Memory B cell (primary cell): ENCODE measurements around the gene SHF.
"Not testable (repeated sequence)": the region's sequence is repeated elsewhere in the genome, so short reads cannot be mapped to it uniquely, and the experiment has no call there.

Experiments
- ATAC-seq: fragments of 150-1000 bp; cut with Tn5 transposase; 2 replicates; pipeline ENCODE4 v1.10.0; 2021; ENCODE audit warnings: low read depth, mild to moderate bottlenecking, moderate library complexity
- DNase-seq, 2 donors: peaks; one replicate each; pipeline ENCODE4 v3.0.0; 2022; ENCODE audit warnings: low spot score in 2 of 2
- H3K27ac Mint-ChIP-seq: one replicate; pipeline ENCODE4 v1.8.0; 2022; ENCODE audit warnings: mild to moderate bottlenecking, moderate library complexity, mixed read lengths
- H3K27me3 Mint-ChIP-seq: one replicate; pipeline ENCODE4 v1.8.0; 2022; ENCODE audit warnings: mixed read lengths
- H3K36me3 Mint-ChIP-seq: one replicate; pipeline ENCODE4 v1.8.0; 2022; ENCODE audit warnings: mild to moderate bottlenecking, mixed read lengths
- H3K4me1 Mint-ChIP-seq: one replicate; pipeline ENCODE4 v1.8.0; 2022; ENCODE audit warnings: mixed read lengths
- H3K4me3 Mint-ChIP-seq: one replicate; pipeline ENCODE4 v1.8.0; 2022; ENCODE audit warnings: mild to moderate bottlenecking, moderate library complexity, mixed read lengths
- H3K9me3 Mint-ChIP-seq: one replicate; pipeline ENCODE4 v1.8.0; 2022; ENCODE audit warnings: mixed read lengths

SHF gene

DNA sequence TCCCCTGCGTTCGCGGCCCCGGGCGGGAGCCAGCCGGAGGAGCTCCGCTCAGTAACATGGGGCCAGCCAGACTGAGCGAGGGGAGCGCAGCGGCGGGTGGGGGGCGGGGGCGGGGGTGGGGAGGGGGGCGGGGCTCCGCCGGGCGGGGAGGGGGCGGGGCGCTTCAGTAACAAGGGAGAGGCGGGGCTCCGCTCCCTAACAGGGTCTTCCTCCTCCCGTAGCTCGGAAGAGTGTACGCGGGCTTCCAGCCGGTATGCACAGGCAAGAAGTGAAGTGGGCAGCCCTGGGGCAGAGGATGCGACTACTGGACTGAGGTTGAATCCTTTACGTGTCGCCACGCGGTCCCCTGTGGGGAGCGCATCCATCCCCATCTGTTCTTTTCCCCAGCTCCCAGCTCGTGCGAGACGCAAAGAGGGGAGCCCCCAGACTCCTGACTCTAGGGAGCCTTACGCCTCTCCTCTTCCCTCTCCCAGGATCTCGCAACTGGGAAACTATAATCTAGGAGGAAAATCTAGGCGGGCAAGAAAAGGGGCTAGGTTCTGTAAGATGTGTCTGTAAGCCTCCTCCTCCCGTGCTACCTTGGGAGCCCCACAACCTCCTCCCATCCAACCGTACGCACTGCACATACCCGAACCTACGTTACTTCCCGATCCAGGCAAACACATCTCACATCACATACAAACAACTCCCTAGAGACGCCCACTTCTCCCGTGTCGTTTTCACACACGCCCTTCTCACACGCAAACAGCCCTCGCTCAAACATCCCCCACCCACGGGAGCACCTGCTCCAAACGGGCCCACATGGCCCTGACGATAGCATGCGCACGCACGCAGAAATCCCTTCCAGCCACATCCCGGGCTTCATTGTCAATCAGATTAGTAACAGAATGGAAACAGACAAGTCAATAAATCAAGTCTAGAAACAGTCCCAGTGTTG lies at the start of gene SHF:
SHF (minus strand) TSS at position 73 of the 937 bp plus-strand sequence; CDS start at position 58, 15 bp downstream.
- ATAC-seq, result peak; percentile 72
- peak; percentile 42 to 51 for DNase-seq

DNA sequence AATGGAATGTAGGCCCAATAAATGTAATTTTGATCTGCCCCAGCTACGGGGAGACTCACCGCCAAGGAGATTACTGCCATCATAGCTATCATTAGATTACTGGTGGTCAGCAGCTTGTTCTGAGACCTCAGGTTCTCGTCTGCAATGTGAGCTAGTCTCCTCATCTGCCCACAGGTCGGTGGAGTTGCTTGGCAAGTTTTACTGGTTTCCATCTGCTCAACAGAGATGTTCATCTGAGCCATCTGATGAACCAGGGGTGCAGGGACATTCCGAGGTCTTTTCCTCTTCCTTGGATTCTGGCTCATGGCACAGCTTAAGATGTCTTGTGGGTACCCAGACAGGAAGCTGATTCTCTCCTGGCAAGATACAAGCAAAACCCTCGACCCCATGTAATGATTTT lies 49.0 kb upstream of the SHF start:
- not testable (repeated sequence) for H3K4me3 Mint-ChIP-seq, ATAC-seq, H3K4me1 Mint-ChIP-seq, H3K27ac Mint-ChIP-seq, DNase-seq
- Mint-ChIP-seq H3K27me3 (peaks cover 12% of the 10 kb centered on the region), H3K36me3 (peaks cover 14% of the 10 kb centered on the region), H3K9me3 (peaks cover 22% of the 10 kb centered on the region)

More for the DNA sequence above, at the start of gene SHF:
- Mint-ChIP-seq H3K36me3 (no peaks in the 10 kb centered on the region), H3K9me3 (no peaks in the 10 kb centered on the region), H3K4me1 (peaks cover 15% of the 10 kb centered on the region), H3K27ac (peak within 1 kb of the TSS; percentile 86), H3K27me3 (peaks cover 5% of the 10 kb centered on the region), H3K4me3 (peak within 1 kb of the TSS; percentile 88)

- peaks cover 16% of the 10 kb centered on the region for H3K27me3 Mint-ChIP-seq
- no peak overlapping the region for H3K4me3 Mint-ChIP-seq
- no peak for DNase-seq
- ATAC-seq, result no peak
- H3K9me3 Mint-ChIP-seq, result peaks cover 18% of the 10 kb centered on the region
- no peak overlapping the region for H3K27ac Mint-ChIP-seq
- H3K4me1 Mint-ChIP-seq, result no peaks in the 10 kb centered on the region
- peaks cover 10% of the 10 kb centered on the region for H3K36me3 Mint-ChIP-seq
Observed at GRCh38 chr15:45234562-45235235, 46.9 kb upstream of the SHF start.

DNA sequence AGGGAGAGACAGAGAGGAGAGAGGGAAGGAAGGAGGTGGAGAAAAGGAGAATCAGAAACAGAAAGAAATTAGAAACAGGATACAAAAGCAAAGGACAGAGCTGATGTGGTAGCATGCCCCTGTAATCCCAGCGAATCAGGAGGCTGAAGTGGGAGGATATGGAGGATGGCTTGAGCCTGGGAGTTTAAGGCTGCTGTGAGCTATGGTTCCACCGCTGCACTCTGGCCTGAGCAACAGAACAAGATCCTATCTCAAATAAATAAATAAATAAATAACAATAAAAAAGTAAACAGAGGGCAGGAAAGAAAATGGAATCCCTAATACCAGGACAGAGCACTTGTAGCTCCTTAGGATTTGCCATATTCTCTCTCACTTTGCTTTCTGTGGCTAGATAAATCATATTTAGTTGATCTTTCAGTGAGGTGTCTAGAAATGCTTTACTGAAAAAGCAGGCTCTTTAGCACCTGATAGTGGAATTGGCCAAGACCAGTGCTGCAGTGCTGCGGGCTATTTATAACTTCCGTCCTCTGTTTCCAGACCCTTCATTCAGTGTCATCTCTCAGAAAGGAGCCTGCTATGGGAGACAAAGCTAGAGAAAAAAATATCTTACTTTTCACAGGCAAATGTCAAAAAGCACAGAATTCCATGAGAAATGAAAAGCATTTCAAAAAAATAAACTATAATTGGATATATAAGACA lies 44.2 kb upstream of the SHF start:
- ATAC-seq, result no peak
- no peak overlapping the region for H3K27ac Mint-ChIP-seq
- no peak for DNase-seq
- no peak overlapping the region for H3K4me3 Mint-ChIP-seq
- peaks cover 9% of the 10 kb centered on the region for H3K9me3 Mint-ChIP-seq
- H3K4me1 Mint-ChIP-seq, result no peaks in the 10 kb centered on the region
- H3K27me3 Mint-ChIP-seq, result peaks cover 12% of the 10 kb centered on the region
- peaks cover under 1% of the 10 kb centered on the region for H3K36me3 Mint-ChIP-seq

- Mint-ChIP-seq H3K36me3 (no peaks in the 10 kb centered on the region), H3K27me3 (peaks cover 12% of the 10 kb centered on the region), H3K4me3 (no peak overlapping the region), H3K27ac (no peak overlapping the region), H3K4me1 (no peaks in the 10 kb centered on the region), H3K9me3 (peaks cover 8% of the 10 kb centered on the region)
- no peak for DNase-seq
- no peak for ATAC-seq
Observed at GRCh38 chr15:45231132-45231531, 43.4 kb upstream of the SHF start.

- H3K9me3 Mint-ChIP-seq, result peaks cover 7% of the 10 kb centered on the region
- no peak overlapping the region for H3K4me3 Mint-ChIP-seq
- H3K36me3 Mint-ChIP-seq, result no peaks in the 10 kb centered on the region
- no peak for ATAC-seq
- no peaks in the 10 kb centered on the region for H3K4me1 Mint-ChIP-seq
- no peak overlapping the region for H3K27ac Mint-ChIP-seq
- DNase-seq, result no peak
- peaks cover 12% of the 10 kb centered on the region for H3K27me3 Mint-ChIP-seq
Observed at GRCh38 chr15:45230245-45230965, 42.6 kb upstream of the SHF start.

GRCh38 chr15:45228931-45229330 lies 41.2 kb upstream of the SHF start:
- H3K27me3 Mint-ChIP-seq, result peaks cover 17% of the 10 kb centered on the region
- no peak for ATAC-seq
- DNase-seq, result no peak
- no peaks in the 10 kb centered on the region for H3K36me3 Mint-ChIP-seq
- H3K4me1 Mint-ChIP-seq, result no peaks in the 10 kb centered on the region
- no peak overlapping the region for H3K27ac Mint-ChIP-seq
- H3K4me3 Mint-ChIP-seq, result no peak overlapping the region
- H3K9me3 Mint-ChIP-seq, result peaks cover 4% of the 10 kb centered on the region

GRCh38 chr15:45225506-45226273 lies 37.9 kb upstream of the SHF start:
- DNase-seq, result no peak
- Mint-ChIP-seq H3K36me3 (no peaks in the 10 kb centered on the region), H3K4me1 (no peaks in the 10 kb centered on the region), H3K9me3 (no peaks in the 10 kb centered on the region), H3K27ac (no peak overlapping the region), H3K4me3 (no peak overlapping the region), H3K27me3 (peaks cover 28% of the 10 kb centered on the region)
- no peak for ATAC-seq

DNA sequence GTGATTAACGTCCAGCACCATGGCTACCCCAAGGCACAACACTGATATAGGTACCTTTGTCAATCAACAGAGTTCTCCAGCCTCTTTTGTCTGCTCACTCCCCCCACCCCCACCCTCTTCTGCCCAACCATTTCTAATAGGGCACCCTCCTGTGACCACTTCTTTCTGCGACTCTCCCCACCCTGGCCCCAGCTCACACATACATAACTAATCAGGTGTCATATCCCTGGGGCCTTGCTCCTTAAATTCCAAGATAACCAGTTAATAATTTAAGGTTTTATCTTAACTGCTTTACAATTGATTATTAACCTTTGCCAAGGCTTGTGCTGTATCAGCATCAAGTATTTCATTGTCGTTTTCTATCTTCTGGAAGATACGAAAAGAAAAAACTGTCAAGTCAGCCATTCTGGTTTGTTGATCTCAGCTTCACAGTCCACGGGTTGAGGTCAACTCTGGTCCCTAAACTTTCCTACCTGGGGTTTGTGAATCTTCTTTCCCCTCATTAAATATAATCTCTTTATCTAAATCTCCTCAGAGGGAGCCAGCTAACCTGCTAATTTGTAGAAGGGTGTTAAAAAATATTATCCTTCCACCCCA lies 37.0 kb upstream of the SHF start:
- H3K27ac Mint-ChIP-seq, result no peak overlapping the region
- H3K9me3 Mint-ChIP-seq, result no peaks in the 10 kb centered on the region
- ATAC-seq, result no peak
- H3K4me3 Mint-ChIP-seq, result no peak overlapping the region
- no peak for DNase-seq
- peaks cover 28% of the 10 kb centered on the region for H3K27me3 Mint-ChIP-seq
- no peaks in the 10 kb centered on the region for H3K36me3 Mint-ChIP-seq
- H3K4me1 Mint-ChIP-seq, result no peaks in the 10 kb centered on the region

- Mint-ChIP-seq H3K4me1 (no peaks in the 10 kb centered on the region), H3K36me3 (no peaks in the 10 kb centered on the region), H3K4me3 (no peak overlapping the region), H3K27me3 (peaks cover 26% of the 10 kb centered on the region), H3K9me3 (no peaks in the 10 kb centered on the region), H3K27ac (no peak overlapping the region)
- ATAC-seq (no peak), DNase-seq (no peak)
Observed at GRCh38 chr15:45221967-45222366, 34.2 kb upstream of the SHF start.

GRCh38 chr15:45221053-45221599 lies 33.4 kb upstream of the SHF start:
- ATAC-seq (no peak), DNase-seq (no peak)
- no peaks in the 10 kb centered on the region for H3K9me3 Mint-ChIP-seq
- H3K36me3 Mint-ChIP-seq, result no peaks in the 10 kb centered on the region
- H3K27ac Mint-ChIP-seq, result no peak overlapping the region
- peaks cover 26% of the 10 kb centered on the region for H3K27me3 Mint-ChIP-seq
- no peak overlapping the region for H3K4me3 Mint-ChIP-seq
- H3K4me1 Mint-ChIP-seq, result no peaks in the 10 kb centered on the region

DNA sequence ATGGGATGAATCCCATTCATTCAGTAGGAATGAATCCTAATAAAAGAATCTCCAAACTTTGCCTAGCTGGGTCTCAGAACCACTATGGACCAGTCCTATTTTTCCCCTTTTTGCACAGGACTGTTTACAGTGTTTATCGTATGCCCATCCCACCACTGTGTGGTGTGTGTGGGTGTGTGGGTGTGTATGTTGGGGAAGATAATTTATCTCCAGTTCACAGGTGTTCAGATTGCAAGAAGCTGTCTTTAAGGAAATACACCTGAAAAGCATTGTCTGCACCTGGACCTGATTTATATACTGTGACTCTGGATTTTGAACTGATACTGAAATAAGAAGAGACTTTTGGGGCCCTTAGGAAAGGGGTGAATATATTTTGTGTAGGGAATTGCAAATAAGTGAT lies 24.7 kb upstream of the SHF start:
- DNase-seq (no peak), ATAC-seq (no peak)
- no peaks in the 10 kb centered on the region for H3K36me3 Mint-ChIP-seq
- no peak overlapping the region for H3K4me3 Mint-ChIP-seq
- no peak overlapping the region for H3K27ac Mint-ChIP-seq
- H3K27me3 Mint-ChIP-seq, result peaks cover 1% of the 10 kb centered on the region
- H3K9me3 Mint-ChIP-seq, result no peaks in the 10 kb centered on the region
- H3K4me1 Mint-ChIP-seq, result no peaks in the 10 kb centered on the region
